DOHH2 (cell line): ENCODE results near the gene PIGS.

Experiments
- H3F3A ChIP-seq: fragments of 200-600 bp; sonication (generic), shearing (Covaris generic); 2 replicates; pipeline ENCODE4 v1.6.0; 2016; ENCODE audit warnings: antibody characterized with exemption, mild to moderate bottlenecking; ENCODE audit not compliant: control insufficient read depth, insufficient read depth
- H3K27ac ChIP-seq: fragments of 200-600 bp; sonication (generic); 2 replicates; pipeline ENCODE4 v1.5.1; 2014; ENCODE audit warnings: low read depth, mild to moderate bottlenecking, low read length, moderate library complexity
- H3K27me3 ChIP-seq: fragments of 200-600 bp; sonication (generic); 2 replicates; pipeline ENCODE4 v1.6.1; 2014; ENCODE audit warnings: mild to moderate bottlenecking, low read length, mixed read lengths; ENCODE audit not compliant: control insufficient read depth
- H3K36me3 ChIP-seq: fragments of 200-600 bp; sonication (generic); 2 replicates; pipeline ENCODE4 v1.6.1; 2014; ENCODE audit warnings: mild to moderate bottlenecking, low read length, moderate library complexity, mixed read lengths; ENCODE audit not compliant: control insufficient read depth
- H3K4me1 ChIP-seq: fragments of 200-600 bp; sonication (generic); 2 replicates; pipeline ENCODE4 v1.6.1; 2014; ENCODE audit warnings: mild to moderate bottlenecking, low read length, mixed read lengths; ENCODE audit not compliant: control insufficient read depth
- H3K4me2 ChIP-seq: fragments of 200-600 bp; sonication (generic); 2 replicates; pipeline ENCODE4 v1.6.0; 2014; ENCODE audit warnings: mild to moderate bottlenecking, low read length, moderate library complexity
- H3K4me3 ChIP-seq: fragments of 200-600 bp; sonication (generic); 2 replicates; pipeline ENCODE4 v1.5.1; 2014; ENCODE audit warnings: mild to moderate bottlenecking, low read length, mixed read lengths
- H3K79me2 ChIP-seq: fragments of 200-600 bp; sonication (generic); 2 replicates; pipeline ENCODE4 v1.6.1; 2014; ENCODE audit warnings: mild to moderate bottlenecking, low read length, mixed read lengths; ENCODE audit not compliant: control insufficient read depth
- H3K9me2 ChIP-seq: fragments of 200-600 bp; sonication (generic); replicated peaks from 2 replicates; pipeline ENCODE4 v1.6.1; 2014; ENCODE audit warnings: mild to moderate bottlenecking, low read length, mixed read lengths; ENCODE audit not compliant: control insufficient read depth
- H3K9me3 ChIP-seq: fragments of 200-600 bp; sonication (generic); 2 replicates; pipeline ENCODE4 v1.6.1; 2014; ENCODE audit warnings: antibody characterized with exemption, low read length, mixed read lengths; ENCODE audit not compliant: control insufficient read depth, insufficient read depth
- H4K20me1 ChIP-seq: fragments of 200-600 bp; sonication (generic); 2 replicates; pipeline ENCODE4 v1.6.0; 2014; ENCODE audit warnings: low read depth, mild to moderate bottlenecking, antibody characterized with exemption, low read length, moderate library complexity; ENCODE audit not compliant: control insufficient read depth, insufficient read depth
- CTCF ChIP-seq: fragments of 200-600 bp; sonication (generic); IDR thresholded peaks from one replicate; pipeline ENCODE4 v1.5.1; 2014; ENCODE audit warnings: antibody characterized with exemption, mild to moderate bottlenecking, low read depth, low read length; ENCODE audit not compliant: poor library complexity, severe bottlenecking
- EZH2phosphoT487 ChIP-seq: fragments of 200-600 bp; sonication (generic); IDR thresholded peaks from 2 replicates; pipeline ENCODE4 v1.6.1; 2017; ENCODE audit warnings: borderline replicate concordance, mild to moderate bottlenecking, antibody characterized with exemption, low read length, moderate library complexity, mixed read lengths

PIGS gene

GRCh38 chr17:28505986-28506665, 65.2 kb downstream of the PIGS start, which contains the start of gene FOXN1:
TSS of gene FOXN1 (plus strand) at chr17:28506348. CDS start at chr17:28523970, 17,622 bp downstream.
- no peaks in the 10 kb centered on the region for H3K36me3 ChIP-seq
- no peaks in the 10 kb centered on the region for H3K9me3 ChIP-seq
- TF ChIP-seq CTCF (no peak), EZH2phosphoT487 (no peak)
- H3F3A ChIP-seq, result no peaks in the 10 kb centered on the region
- H3K4me1 ChIP-seq, result peaks cover 4% of the 10 kb centered on the region
- no peaks in the 10 kb centered on the region for H4K20me1 ChIP-seq
- no peaks in the 10 kb centered on the region for H3K79me2 ChIP-seq
- H3K27ac ChIP-seq, result no peak within 1 kb of the TSS
- no peaks in the 10 kb centered on the region for H3K9me2 ChIP-seq
- H3K27me3 ChIP-seq, result peaks cover 9% of the 10 kb centered on the region
- no peak within 1 kb of the TSS for H3K4me2 ChIP-seq
- no peak within 1 kb of the TSS for H3K4me3 ChIP-seq

- no peaks in the 10 kb centered on the region for H3F3A ChIP-seq
Measured at GRCh38 chr17:28503420-28503819, 67.9 kb downstream of the PIGS start.

More at GRCh38 chr17:28503420-28503819, 67.9 kb downstream of the PIGS start:
- Histone ChIP-seq H3K79me2 (no peaks in the 10 kb centered on the region), H3K4me3 (no peak overlapping the region), H3K4me1 (peaks cover 13% of the 10 kb centered on the region), H3K4me2 (no peak overlapping the region), H3K9me2 (no peaks in the 10 kb centered on the region), H3K36me3 (no peaks in the 10 kb centered on the region), H3K27ac (no peak overlapping the region), H3K9me3 (no peaks in the 10 kb centered on the region), H3K27me3 (peaks cover 9% of the 10 kb centered on the region), H4K20me1 (no peaks in the 10 kb centered on the region)
- TF ChIP-seq CTCF, result no peak
- TF ChIP-seq EZH2phosphoT487, result no peak
